A549 (cell line): ENCODE data around the gene GPR158. TPM values are rescaled to one million over a fixed set of nuclear protein-coding genes. Genes with fewer than 3 reads are reported as not detected.

Source experiments
- ATAC-seq, 2 experiments: fragments of 200-7000 bp in 1 of 2; fragments of >200 bp in 1 of 2; cut with Nextera tagmentation in 1 of 2; cut with Tn5 transposase in 1 of 2; 3 replicates each; pipeline versions ENCODE4 v1.8.0 to v1.9.1; 2018 to 2020; ENCODE audit warnings: mild to moderate bottlenecking in 1 of 2, moderate library complexity in 1 of 2
- CTCF ChIA-PET: fragments of 300-600 bp; sonication (Branson Sonifier 250); formaldehyde crosslinking; extraction: SDS; loops from one replicate; lab custom pipeline; 2021; ENCODE audit warnings: antibody characterized with exemption, inconsistent platforms; lab: Yijun Ruan, JAX
- POLR2A ChIA-PET: fragments of 350-600 bp; formaldehyde crosslinking; extraction: SDS; loops from one replicate; lab custom pipeline; 2021; ENCODE audit warnings: antibody characterized with exemption, inconsistent platforms; lab: Yijun Ruan, JAX
- DNase-seq, 2 experiments: peaks; one replicate each; pipeline versions ENCODE4 v3.0.0 to v3.0.0-alpha.2; 2011 to 2016; ENCODE audit warnings: low read depth in 1 of 2, low spot score in 1 of 2
- FAIRE-seq: peaks from 2 replicates; lab custom pipeline; 2011; peaks lifted over from hg19 to GRCh38; lab: Jason Lieb, UNC
- H3K27ac ChIP-seq, 2 experiments: fragments of >200 bp; sonication (Bioruptor Twin); formaldehyde crosslinking; 3 replicates each; pipeline ENCODE4 v1.5.1; 2016 to 2017
- H3K4me1 ChIP-seq: fragments of >200 bp; sonication (Bioruptor Twin); formaldehyde crosslinking; 3 replicates; pipeline ENCODE4 v1.6.1; 2016
- H3K4me2 ChIP-seq: fragments of >200 bp; sonication (Bioruptor Twin); formaldehyde crosslinking; 3 replicates; pipeline ENCODE4 v1.6.1; 2016
- H3K4me3 ChIP-seq: fragments of >200 bp; sonication (Bioruptor Twin); formaldehyde crosslinking; 3 replicates; pipeline ENCODE4 v1.5.1; 2016
- H3K9me3 ChIP-seq: fragments of >200 bp; sonication (Bioruptor Twin); formaldehyde crosslinking; 3 replicates; pipeline ENCODE4 v1.6.1; 2016
- BHLHE40 ChIP-seq: IDR thresholded peaks from 2 replicates; pipeline ENCODE4 v1.6.1; 2012; ENCODE audit warnings: low read depth, low read length, inconsistent platforms
- CBX2 ChIP-seq: fragments of 200-600 bp; sonication (generic); IDR thresholded peaks from 2 replicates; pipeline ENCODE4 v1.6.1; 2016; ENCODE audit warnings: low read depth, mild to moderate bottlenecking, borderline replicate concordance
- CEBPB ChIP-seq, 2 experiments: fragments of >200 bp in 1 of 2; sonication (Bioruptor Twin) in 1 of 2; formaldehyde crosslinking in 1 of 2; IDR thresholded peaks; 2 replicates each; pipeline ENCODE4 v1.6.1; 2012 to 2016
- CHD2 ChIP-seq: fragments of 150-350 bp; IDR thresholded peaks from 2 replicates; pipeline ENCODE4 v1.6.1; 2014; ENCODE audit warnings: low read length; ENCODE audit not compliant: partially characterized antibody
- E2F6 ChIP-seq: IDR thresholded peaks from 2 replicates; pipeline ENCODE4 v1.6.1; 2012; ENCODE audit warnings: low read depth, borderline replicate concordance
- ELK1 ChIP-seq: fragments of 150-350 bp; IDR thresholded peaks from 2 replicates; pipeline ENCODE4 v1.6.1; 2014; ENCODE audit warnings: low read depth, mild to moderate bottlenecking, low read length
- EP300 ChIP-seq, 2 experiments: fragments of >200 bp; sonication (Bioruptor Twin); formaldehyde crosslinking; IDR thresholded peaks; 2 replicates in 1 of 2; 3 replicates in 1 of 2; pipeline ENCODE4 v1.6.1; 2016 to 2017
- ESRRA ChIP-seq: fragments of 150-350 bp; IDR thresholded peaks from 2 replicates; pipeline ENCODE4 v1.6.1; 2014; ENCODE audit warnings: mild to moderate bottlenecking, low read length, borderline replicate concordance
- FOSL2 ChIP-seq, 2 experiments: fragments of 450-650 bp in 1 of 2; fragments of >200 bp in 1 of 2; sonication (Bioruptor Twin) in 1 of 2; formaldehyde crosslinking; IDR thresholded peaks; 2 replicates each; pipeline versions ENCODE4 v1.5.0 to v1.6.1; 2016 to 2020; ENCODE audit warnings: mild to moderate bottlenecking in 1 of 2, moderate library complexity in 1 of 2
- FOXS1 ChIP-seq: fragments of 250-450 bp; sonication (Bioruptor Pico); IDR thresholded peaks from 2 replicates; pipeline ENCODE4 v1.5.0; 2020; ENCODE audit warnings: mild to moderate bottlenecking, moderate library complexity
- HES2 ChIP-seq: fragments of >200 bp; sonication (Bioruptor Twin); formaldehyde crosslinking; IDR thresholded peaks from 2 replicates; pipeline ENCODE4 v1.6.1; 2016
- HMGXB4 ChIP-seq: fragments of 250-450 bp; sonication (Bioruptor Pico); IDR thresholded peaks from 2 replicates; pipeline ENCODE4 v1.5.0; 2021; ENCODE audit warnings: mild to moderate bottlenecking, moderate library complexity, borderline replicate concordance
- HOXA7 ChIP-seq: fragments of 250-450 bp; sonication (Bioruptor Pico); IDR thresholded peaks from 2 replicates; pipeline ENCODE4 v1.5.0; 2020; ENCODE audit warnings: mild to moderate bottlenecking, moderate library complexity
- HOXB13 ChIP-seq: fragments of 250-450 bp; sonication (Bioruptor Pico); IDR thresholded peaks from 2 replicates; pipeline ENCODE4 v1.5.0; 2020; ENCODE audit warnings: low read depth, mild to moderate bottlenecking, moderate library complexity
- JUNB ChIP-seq: fragments of >200 bp; sonication (Bioruptor Twin); formaldehyde crosslinking; IDR thresholded peaks from 2 replicates; pipeline ENCODE4 v1.6.1; 2016
- KDM1A ChIP-seq: fragments of 200-600 bp; sonication (generic); IDR thresholded peaks from 2 replicates; pipeline ENCODE4 v1.6.1; 2016; ENCODE audit warnings: low read depth, mild to moderate bottlenecking
- KDM5A ChIP-seq: fragments of 200-600 bp; sonication (generic); IDR thresholded peaks from 2 replicates; pipeline ENCODE4 v1.6.1; 2016; ENCODE audit warnings: antibody characterized with exemption, mild to moderate bottlenecking
- MAX ChIP-seq: IDR thresholded peaks from 2 replicates; pipeline ENCODE4 v1.6.1; 2012
- NPAS2 ChIP-seq: fragments of 250-450 bp; sonication (Bioruptor Pico); IDR thresholded peaks from 2 replicates; pipeline ENCODE4 v1.8.0; 2022; ENCODE audit warnings: mild to moderate bottlenecking, moderate library complexity, borderline replicate concordance
- NR3C1 ChIP-seq: fragments of >200 bp; sonication (Bioruptor Twin); formaldehyde crosslinking; IDR thresholded peaks from 3 replicates; pipeline ENCODE4 v1.6.1; 2017
- PHF8 ChIP-seq: fragments of 200-600 bp; sonication (generic); IDR thresholded peaks from 2 replicates; pipeline ENCODE4 v1.6.1; 2016; ENCODE audit warnings: low read depth, mild to moderate bottlenecking, antibody characterized with exemption, moderate library complexity, borderline replicate concordance
- POLR2A ChIP-seq: IDR thresholded peaks from 2 replicates; pipeline ENCODE4 v1.6.1; 2012; ENCODE audit warnings: mild to moderate bottlenecking, low read length
- POLR2AphosphoS2 ChIP-seq: conservative IDR thresholded peaks from 2 replicates; pipeline ENCODE4 v1.6.1; 2012; ENCODE audit warnings: low read length, improper control_type of control experiment, inconsistent platforms
- RAD21 ChIP-seq, 2 experiments: fragments of >200 bp in 1 of 2; sonication (Bioruptor Twin) in 1 of 2; formaldehyde crosslinking in 1 of 2; IDR thresholded peaks in 1 of 2; conservative IDR thresholded peaks in 1 of 2; 2 replicates in 1 of 2; 3 replicates in 1 of 2; pipeline ENCODE4 v1.6.1; 2012 to 2018; ENCODE audit warnings: inconsistent platforms in 1 of 2
- RCOR1 ChIP-seq: fragments of 150-350 bp; IDR thresholded peaks from 2 replicates; pipeline ENCODE4 v1.6.1; 2014; ENCODE audit warnings: antibody characterized with exemption, low read length, low read depth
- REST ChIP-seq: fragments of 200-600 bp; sonication (generic); IDR thresholded peaks from 2 replicates; pipeline ENCODE4 v1.6.1; 2016; ENCODE audit warnings: antibody characterized with exemption, mild to moderate bottlenecking, moderate library complexity
- TFCP2L1 ChIP-seq: fragments of 250-450 bp; sonication (Bioruptor Pico); IDR thresholded peaks from 2 replicates; pipeline ENCODE4 v1.5.0; 2021; ENCODE audit warnings: mild to moderate bottlenecking
- USF2 ChIP-seq: fragments of 450-650 bp; IDR thresholded peaks from 2 replicates; pipeline ENCODE4 v1.6.1; 2014; ENCODE audit warnings: antibody characterized with exemption
- ZSCAN20 ChIP-seq: fragments of 250-450 bp; sonication (Bioruptor Pico); IDR thresholded peaks from 2 replicates; pipeline ENCODE4 v1.8.0; 2022; ENCODE audit warnings: mild to moderate bottlenecking, moderate library complexity
- WGBS: methylation state at CpG from one replicate; pipeline ENCODE4 v1.1.6; 2017; ENCODE audit errors: missing lambda C conversion rate; 5-methylcytosine and 5-hydroxymethylcytosine counted together
- polyA plus RNA-seq, 4 experiments: library from polyadenylated mRNA; depleted of rRNA in 3 of 4; stranded (reverse); fragments of >200 nt; fragmentation: RNase III in 1 of 4; extraction: RNeasy Plus Mini Kit Qiagen cat#74134 plus additional on column Dnase treatment in 1 of 4; gene quantifications; 2 replicates in 3 of 4; 3 replicates in 1 of 4; pipeline ENCODE4 v1.2.3, GENCODE V29; 2011 to 2017

GPR158 gene
- polyA plus RNA-seq, 2 of the 4 experiments (the other 2 are of a cell fraction), result 0.01 to 0.03 TPM

GRCh38 chr10:25393621-25394020 is 218.8 kb downstream of the GPR158 start:
- FAIRE-seq (no peak), ATAC-seq (no peak), DNase-seq (no peak)
- TF ChIP-seq KDM5A (no peak), RAD21 (conservative IDR thresholded peaks at IDR 0.05 in 1 of 2, IDR thresholded peaks at IDR 0.05 in 1 of 2) (no peak), CEBPB (IDR thresholded peaks at IDR 0.05) (no peak), KDM1A (no peak), JUNB (no peak), HOXB13 (CRISPR knock-in tag) (no peak), NR3C1 (no peak), POLR2A (no peak), MAX (no peak), BHLHE40 (no peak), HMGXB4 (CRISPR knock-in tag) (no peak), HOXA7 (CRISPR knock-in tag) (no peak), RCOR1 (no peak), USF2 (no peak)
- Histone ChIP-seq H3K4me3 (no peak overlapping the region), H3K9me3 (no peaks in the 10 kb centered on the region), H3K4me2 (no peak overlapping the region), H3K4me1 (no peaks in the 10 kb centered on the region), H3K27ac (no peak overlapping the region)
- WGBS, result 38% methylated on average over 2 of the region's 2 CpGs
- ChIA-PET POLR2A (no interaction called here), CTCF (no interaction called here)

- no peak for DNase-seq
- Histone ChIP-seq H3K4me1 (no peaks in the 10 kb centered on the region), H3K9me3 (no peaks in the 10 kb centered on the region), H3K4me3 (no peak overlapping the region), H3K4me2 (no peak overlapping the region), H3K27ac (no peak overlapping the region)
- no peak for ATAC-seq
- no peak for FAIRE-seq
- WGBS, result 21% methylated on average over 3 of the region's 3 CpGs
- ChIA-PET POLR2A (no interaction called here), CTCF (no interaction called here)
- TF ChIP-seq EP300 (IDR thresholded peaks at IDR 0.05) (no peak), RAD21 (conservative IDR thresholded peaks at IDR 0.05 in 1 of 2, IDR thresholded peaks at IDR 0.05 in 1 of 2) (no peak), MAX (no peak), TFCP2L1 (no peak), POLR2AphosphoS2 (no peak), NPAS2 (CRISPR knock-in tag) (no peak), E2F6 (no peak), HES2 (no peak), FOSL2 (IDR thresholded peaks at IDR 0.05) (no peak), FOSL2 (CRISPR knock-in tag; IDR thresholded peaks at IDR 0.05) (no peak), REST (no peak), PHF8 (no peak), CBX2 (no peak), FOXS1 (no peak), ELK1 (no peak), ZSCAN20 (CRISPR knock-in tag) (no peak), ESRRA (no peak), CHD2 (no peak), KDM1A (no peak)
Observed at GRCh38 chr10:25398680-25399079, 223.9 kb downstream of the GPR158 start.
